Mammary epithelial cell (primary cell): ENCODE results near the gene TNFRSF11A.

Experiments
- EZH2 ChIP-seq: IDR thresholded peaks from 2 replicates; pipeline ENCODE4 v1.6.1; 2012; ENCODE audit warnings: low read length, inconsistent platforms, borderline replicate concordance
- TF ChIP-seq, protein P1 (sequence below), 2 donors: IDR thresholded peaks in 1 of 2; conservative IDR thresholded peaks in 1 of 2; 2 replicates each; pipeline ENCODE4 v1.5.1; 2011 to 2012; ENCODE audit warnings: inconsistent platforms in 2 of 2, low read length in 2 of 2, mild to moderate bottlenecking in 2 of 2, control low read depth in 1 of 2, low read depth in 1 of 2; ENCODE audit not compliant: insufficient read depth in 1 of 2; ENCODE audit errors: extremely low read depth in 1 of 2

DNA sequence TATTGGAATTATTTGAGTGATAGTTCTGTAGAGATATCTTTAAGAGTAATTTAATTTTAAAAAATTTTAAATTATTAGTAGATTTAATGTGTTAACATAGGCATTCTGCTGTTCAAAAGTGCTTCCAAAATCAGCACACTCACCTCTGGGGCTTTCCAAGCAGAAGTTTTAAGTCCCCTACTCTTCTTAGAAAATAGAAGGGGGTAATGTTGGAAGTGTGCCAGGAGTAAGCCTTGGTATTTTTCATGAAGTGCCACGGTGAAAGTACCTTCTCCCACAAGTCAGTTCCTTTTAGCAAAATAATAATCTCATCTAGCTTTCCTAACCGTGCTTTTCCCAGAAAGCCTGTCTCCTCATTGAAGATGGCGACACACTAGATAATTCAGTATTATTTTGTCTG lies 3.9 kb upstream of the TNFRSF11A start:
- TF ChIP-seq EZH2, result no peak
- TF ChIP-seq, protein P1, sequence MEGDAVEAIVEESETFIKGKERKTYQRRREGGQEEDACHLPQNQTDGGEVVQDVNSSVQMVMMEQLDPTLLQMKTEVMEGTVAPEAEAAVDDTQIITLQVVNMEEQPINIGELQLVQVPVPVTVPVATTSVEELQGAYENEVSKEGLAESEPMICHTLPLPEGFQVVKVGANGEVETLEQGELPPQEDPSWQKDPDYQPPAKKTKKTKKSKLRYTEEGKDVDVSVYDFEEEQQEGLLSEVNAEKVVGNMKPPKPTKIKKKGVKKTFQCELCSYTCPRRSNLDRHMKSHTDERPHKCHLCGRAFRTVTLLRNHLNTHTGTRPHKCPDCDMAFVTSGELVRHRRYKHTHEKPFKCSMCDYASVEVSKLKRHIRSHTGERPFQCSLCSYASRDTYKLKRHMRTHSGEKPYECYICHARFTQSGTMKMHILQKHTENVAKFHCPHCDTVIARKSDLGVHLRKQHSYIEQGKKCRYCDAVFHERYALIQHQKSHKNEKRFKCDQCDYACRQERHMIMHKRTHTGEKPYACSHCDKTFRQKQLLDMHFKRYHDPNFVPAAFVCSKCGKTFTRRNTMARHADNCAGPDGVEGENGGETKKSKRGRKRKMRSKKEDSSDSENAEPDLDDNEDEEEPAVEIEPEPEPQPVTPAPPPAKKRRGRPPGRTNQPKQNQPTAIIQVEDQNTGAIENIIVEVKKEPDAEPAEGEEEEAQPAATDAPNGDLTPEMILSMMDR (conservative IDR thresholded peaks at IDR 0.05 in 1 of 2, IDR thresholded peaks at IDR 0.05 in 1 of 2; ENCODE audit: extremely low read depth in 1 of 2, insufficient read depth in 1 of 2, low read depth in 1 of 2, low read length in 2 of 2), result no peak
